Skeletal muscle cell (primary cell): ENCODE data around the gene SBNO1.
"Not testable (repeated sequence)": the region's sequence is repeated elsewhere in the genome, so short reads cannot be mapped to it uniquely, and the experiment has no call there.

ENCODE experiments used
- DNase-seq: peaks from one replicate; pipeline ENCODE4 v3.0.0-alpha.2; 2010; ENCODE audit warnings: low read depth
- H3K4me3 ChIP-seq: 2 replicates; pipeline ENCODE4 v1.5.1; 2011; ENCODE audit warnings: low read depth, mild to moderate bottlenecking, control low read depth, low read length, moderate library complexity

The SBNO1 gene

GRCh38 chr12:123358035-123358434 is 6.6 kb downstream of the SBNO1 start:
- no peak for DNase-seq

GRCh38 chr12:123356159-123356670 is 8.4 kb downstream of the SBNO1 start:
- DNase-seq: no peak
- no peak overlapping the region for H3K4me3 ChIP-seq

More at GRCh38 chr12:123358035-123358434, 6.6 kb downstream of the SBNO1 start:
- no peak overlapping the region for H3K4me3 ChIP-seq

- DNase-seq: no peak
- no peak overlapping the region for H3K4me3 ChIP-seq
These were observed 10.0 kb downstream of the SBNO1 start for GRCh38 chr12:123354600-123354999.

GRCh38 chr12:123351349-123351748 is 13.3 kb downstream of the SBNO1 start:
- no peak for DNase-seq
- H3K4me3 ChIP-seq: no peak overlapping the region

- no peak for DNase-seq
These were observed 17.7 kb downstream of the SBNO1 start for GRCh38 chr12:123346946-123347345.

GRCh38 chr12:123344086-123344485 is 20.6 kb downstream of the SBNO1 start:
- no peak overlapping the region for H3K4me3 ChIP-seq
- no peak for DNase-seq

More at GRCh38 chr12:123346946-123347345, 17.7 kb downstream of the SBNO1 start:
- no peak overlapping the region for H3K4me3 ChIP-seq

- no peak for DNase-seq
- H3K4me3 ChIP-seq: no peak overlapping the region
These were observed 27.6 kb downstream of the SBNO1 start for GRCh38 chr12:123337070-123337469.

- no peak for DNase-seq
- H3K4me3 ChIP-seq: no peak overlapping the region
These were observed 28.1 kb downstream of the SBNO1 start for GRCh38 chr12:123336530-123336929.

- no peak for DNase-seq
- no peak overlapping the region for H3K4me3 ChIP-seq
These were observed 29.2 kb downstream of the SBNO1 start for GRCh38 chr12:123335490-123335889.

- no peak for DNase-seq
- H3K4me3 ChIP-seq: no peak overlapping the region
These were observed 34.8 kb downstream of the SBNO1 start for GRCh38 chr12:123329799-123330198.

GRCh38 chr12:123319826-123320225 is 44.8 kb downstream of the SBNO1 start:
- no peak for DNase-seq
- no peak overlapping the region for H3K4me3 ChIP-seq

- H3K4me3 ChIP-seq: no peak overlapping the region
- DNase-seq: no peak
These were observed 45.4 kb downstream of the SBNO1 start for GRCh38 chr12:123319273-123319672.

GRCh38 chr12:123313046-123313445 is 51.6 kb downstream of the SBNO1 start:
- not testable (repeated sequence) for DNase-seq, H3K4me3 ChIP-seq

GRCh38 chr12:123306200-123306599 is 58.4 kb downstream of the SBNO1 start:
- no peak for DNase-seq
- H3K4me3 ChIP-seq: no peak overlapping the region

- DNase-seq: no peak
These were observed 59.5 kb downstream of the SBNO1 start for GRCh38 chr12:123305136-123305535.

GRCh38 chr12:123293178-123293760 is 71.4 kb downstream of the SBNO1 start:
- DNase-seq: no peak
- no peak overlapping the region for H3K4me3 ChIP-seq

More at GRCh38 chr12:123305136-123305535, 59.5 kb downstream of the SBNO1 start:
- no peak overlapping the region for H3K4me3 ChIP-seq

- no peak overlapping the region for H3K4me3 ChIP-seq
These were observed 74.7 kb downstream of the SBNO1 start for GRCh38 chr12:123289911-123290310.

GRCh38 chr12:123288751-123289346 is 75.8 kb downstream of the SBNO1 start:
- H3K4me3 ChIP-seq: no peak overlapping the region
- no peak for DNase-seq

More at GRCh38 chr12:123289911-123290310, 74.7 kb downstream of the SBNO1 start:
- DNase-seq: no peak

- H3K4me3 ChIP-seq: no peak overlapping the region
- no peak for DNase-seq
These were observed 77.8 kb downstream of the SBNO1 start for GRCh38 chr12:123286652-123287373.

- no peak for DNase-seq
These were observed 80.0 kb downstream of the SBNO1 start for GRCh38 chr12:123284669-123285068.

More at GRCh38 chr12:123284669-123285068, 80.0 kb downstream of the SBNO1 start:
- no peak overlapping the region for H3K4me3 ChIP-seq
